ENCODE measurements around the gene DLX6. TPM values are rescaled to one million over a fixed set of nuclear protein-coding genes. Genes with fewer than 3 reads are reported as not detected.

The DLX6 gene
- total RNA-seq, 1 experiment from 2014 or later: not detected

DNA sequence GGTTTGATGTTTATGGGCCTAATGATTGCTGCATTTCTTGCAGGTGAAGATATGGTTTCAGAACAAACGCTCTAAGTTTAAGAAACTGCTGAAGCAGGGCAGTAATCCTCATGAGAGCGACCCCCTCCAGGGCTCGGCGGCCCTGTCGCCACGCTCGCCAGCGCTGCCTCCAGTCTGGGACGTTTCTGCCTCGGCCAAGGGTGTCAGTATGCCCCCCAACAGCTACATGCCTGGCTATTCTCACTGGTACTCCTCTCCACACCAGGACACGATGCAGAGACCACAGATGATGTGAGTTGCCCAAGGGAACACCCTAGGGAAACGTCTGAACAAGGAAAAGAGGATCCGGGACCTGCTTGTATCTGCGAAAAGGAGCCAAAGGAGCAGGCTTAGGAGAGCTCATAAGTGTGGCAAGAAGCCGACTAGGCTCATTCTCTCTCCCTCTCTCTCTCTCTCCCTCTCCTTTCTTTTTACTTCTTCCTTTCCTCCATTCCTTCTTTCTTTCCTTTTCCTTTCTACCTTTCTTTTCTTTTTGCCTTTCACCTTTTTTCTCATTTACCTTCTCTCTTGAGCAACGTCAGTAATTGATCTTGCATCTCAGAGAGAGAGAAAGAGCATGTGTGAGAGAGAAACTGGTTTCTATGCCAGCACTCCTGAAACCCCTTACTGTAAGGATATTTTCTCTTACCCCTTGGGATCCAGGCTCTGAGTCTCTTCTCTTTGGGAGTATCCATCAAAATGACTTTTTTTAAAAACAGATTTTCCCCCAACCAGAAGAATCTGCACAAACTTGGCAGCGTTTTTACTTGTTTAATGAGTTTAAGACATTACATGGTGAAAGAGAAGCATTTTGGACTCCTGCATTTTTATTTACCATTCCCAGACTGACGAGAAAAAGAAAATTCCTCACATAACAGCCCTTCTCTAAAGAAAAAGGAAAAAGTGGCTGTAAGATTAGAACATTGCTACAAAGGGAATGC is 4.7 kb downstream of the DLX6 start:
- POLR2A ChIA-PET (ENCODE audit: unreplicated experiment): no interaction called here
- CTCF ChIA-PET: no interaction called here
- Histone ChIP-seq H3K27me3 (ENCODE audit: insufficient read depth, low read depth) (peaks cover 48% of the 10 kb centered on the region), H3K9me2 (ENCODE audit: insufficient read depth) (no peaks in the 10 kb centered on the region), H3K36me3 (ENCODE audit: low read depth) (no peaks in the 10 kb centered on the region), H3K4me1 (replicated peaks; ENCODE audit: insufficient read depth) (no peaks in the 10 kb centered on the region), H3K9me3 (ENCODE audit: insufficient read depth, low read depth) (no peaks in the 10 kb centered on the region), H4K20me1 (ENCODE audit: insufficient read depth) (no peaks in the 10 kb centered on the region), H3K27ac (no peak overlapping the region), H3F3A (ENCODE audit: insufficient read depth, low read depth) (no peaks in the 10 kb centered on the region), H2AFZ (no peak overlapping the region), H3K4me3 (no peak overlapping the region), H3K79me2 (ENCODE audit: low read depth) (no peaks in the 10 kb centered on the region), H3K4me2 (no peak overlapping the region)
- intact Hi-C loops (cut with micrococcal nuclease; ENCODE audit: unreplicated experiment): no loop called here
- TF ChIP-seq EZH2 (IDR thresholded peaks at IDR 0.05; ENCODE audit: low read depth): no peak
- TF ChIP-seq, protein P1, sequence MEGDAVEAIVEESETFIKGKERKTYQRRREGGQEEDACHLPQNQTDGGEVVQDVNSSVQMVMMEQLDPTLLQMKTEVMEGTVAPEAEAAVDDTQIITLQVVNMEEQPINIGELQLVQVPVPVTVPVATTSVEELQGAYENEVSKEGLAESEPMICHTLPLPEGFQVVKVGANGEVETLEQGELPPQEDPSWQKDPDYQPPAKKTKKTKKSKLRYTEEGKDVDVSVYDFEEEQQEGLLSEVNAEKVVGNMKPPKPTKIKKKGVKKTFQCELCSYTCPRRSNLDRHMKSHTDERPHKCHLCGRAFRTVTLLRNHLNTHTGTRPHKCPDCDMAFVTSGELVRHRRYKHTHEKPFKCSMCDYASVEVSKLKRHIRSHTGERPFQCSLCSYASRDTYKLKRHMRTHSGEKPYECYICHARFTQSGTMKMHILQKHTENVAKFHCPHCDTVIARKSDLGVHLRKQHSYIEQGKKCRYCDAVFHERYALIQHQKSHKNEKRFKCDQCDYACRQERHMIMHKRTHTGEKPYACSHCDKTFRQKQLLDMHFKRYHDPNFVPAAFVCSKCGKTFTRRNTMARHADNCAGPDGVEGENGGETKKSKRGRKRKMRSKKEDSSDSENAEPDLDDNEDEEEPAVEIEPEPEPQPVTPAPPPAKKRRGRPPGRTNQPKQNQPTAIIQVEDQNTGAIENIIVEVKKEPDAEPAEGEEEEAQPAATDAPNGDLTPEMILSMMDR (conservative IDR thresholded peaks at IDR 0.05): no peak
- no TSS peak for BruUV-seq (replicated peaks)
- no peak for DNase-seq

GRCh38 chr7:97011104-97011503 is 5.8 kb downstream of the DLX6 start:
- no TSS peak for BruUV-seq (replicated peaks)
- H3K27ac ChIP-seq: no peak overlapping the region
- H3K9me3 ChIP-seq (ENCODE audit: insufficient read depth, low read depth): no peaks in the 10 kb centered on the region
- H3F3A ChIP-seq (ENCODE audit: insufficient read depth, low read depth): no peaks in the 10 kb centered on the region
- ChIA-PET CTCF (no interaction called here), POLR2A (ENCODE audit: unreplicated experiment) (no interaction called here)
- H3K36me3 ChIP-seq (ENCODE audit: low read depth): no peaks in the 10 kb centered on the region
- no peak overlapping the region for H2AFZ ChIP-seq
- no peaks in the 10 kb centered on the region for H4K20me1 ChIP-seq (ENCODE audit: insufficient read depth)
- H3K79me2 ChIP-seq (ENCODE audit: low read depth): no peaks in the 10 kb centered on the region
- no peak for TF ChIP-seq EZH2 (IDR thresholded peaks at IDR 0.05; ENCODE audit: low read depth)
- TF ChIP-seq, protein P1 (conservative IDR thresholded peaks at IDR 0.05): no peak
- H3K27me3 ChIP-seq (ENCODE audit: insufficient read depth, low read depth): peaks cover 52% of the 10 kb centered on the region
- H3K4me3 ChIP-seq: no peak overlapping the region
- no peaks in the 10 kb centered on the region for H3K4me1 ChIP-seq (replicated peaks; ENCODE audit: insufficient read depth)
- H3K9me2 ChIP-seq (ENCODE audit: insufficient read depth): no peaks in the 10 kb centered on the region
- DNase-seq: no peak
- intact Hi-C loops (cut with micrococcal nuclease; ENCODE audit: unreplicated experiment): no loop called here
- no peak overlapping the region for H3K4me2 ChIP-seq

GRCh38 chr7:97011536-97012364 is 6.4 kb downstream of the DLX6 start:
- Histone ChIP-seq H3K4me3 (no peak overlapping the region), H3F3A (ENCODE audit: insufficient read depth, low read depth) (no peaks in the 10 kb centered on the region), H3K79me2 (ENCODE audit: low read depth) (no peaks in the 10 kb centered on the region), H4K20me1 (ENCODE audit: insufficient read depth) (no peaks in the 10 kb centered on the region), H3K9me2 (ENCODE audit: insufficient read depth) (no peaks in the 10 kb centered on the region), H3K27me3 (ENCODE audit: insufficient read depth, low read depth) (peaks cover 58% of the 10 kb centered on the region), H2AFZ (no peak overlapping the region), H3K36me3 (ENCODE audit: low read depth) (no peaks in the 10 kb centered on the region), H3K9me3 (ENCODE audit: insufficient read depth, low read depth) (no peaks in the 10 kb centered on the region), H3K27ac (no peak overlapping the region), H3K4me2 (no peak overlapping the region), H3K4me1 (replicated peaks; ENCODE audit: insufficient read depth) (no peaks in the 10 kb centered on the region)
- ChIA-PET POLR2A (ENCODE audit: unreplicated experiment) (no interaction called here), CTCF (no interaction called here)
- BruUV-seq (replicated peaks): no TSS peak
- no peak for DNase-seq
- TF ChIP-seq, protein P1 (conservative IDR thresholded peaks at IDR 0.05): no peak
- TF ChIP-seq EZH2 (IDR thresholded peaks at IDR 0.05; ENCODE audit: low read depth): no peak
- intact Hi-C loops (cut with micrococcal nuclease; ENCODE audit: unreplicated experiment): no loop called here
